Suprapubic skin (tissue), 4 donors: ENCODE measurements around the gene GALNT9. TPM values are rescaled to one million over a fixed set of nuclear protein-coding genes. Genes with fewer than 3 reads are reported as not detected.

Source experiments
- DNase-seq, 2 donors: peaks; one replicate each; pipeline ENCODE4 v3.0.0-alpha.2; 2019; ENCODE audit warnings: low spot score in 2 of 2
- H3K27ac ChIP-seq: fragments of 200-600 bp; sonication (generic); one replicate; pipeline ENCODE4 v1.5.1; 2019
- H3K27me3 ChIP-seq: fragments of 200-600 bp; sonication (generic); one replicate; pipeline ENCODE4 v1.5.1; 2019
- H3K36me3 ChIP-seq: fragments of 200-600 bp; sonication (generic); one replicate; pipeline ENCODE4 v1.5.1; 2019
- H3K4me1 ChIP-seq: fragments of 200-600 bp; sonication (generic); one replicate; pipeline ENCODE4 v1.5.1; 2019
- H3K4me3 ChIP-seq: fragments of 200-600 bp; sonication (generic); one replicate; pipeline ENCODE4 v1.5.1; 2019; ENCODE audit warnings: mild to moderate bottlenecking
- H3K9me3 ChIP-seq: fragments of 200-600 bp; sonication (generic); one replicate; pipeline ENCODE4 v1.5.1; 2019
- CTCF ChIP-seq, 2 donors: fragments of 200-600 bp in 1 of 2; fragments of 450-650 bp in 1 of 2; sonication (generic) in 1 of 2; IDR thresholded peaks; one replicate each; pipeline ENCODE4 v1.5.1; 2016 to 2019; ENCODE audit warnings: antibody characterized with exemption in 2 of 2, mild to moderate bottlenecking in 1 of 2, moderate library complexity in 1 of 2
- EP300 ChIP-seq: sonication (generic); formaldehyde crosslinking; IDR thresholded peaks from one replicate; pipeline ENCODE4 v1.6.1; 2017; ENCODE audit warnings: antibody characterized with exemption
- POLR2A ChIP-seq, 2 donors: fragments of 450-650 bp; IDR thresholded peaks; one replicate each; pipeline ENCODE4 v1.6.1; 2017; ENCODE audit warnings: antibody characterized with exemption in 2 of 2, mild to moderate bottlenecking in 2 of 2, moderate library complexity in 2 of 2
- POLR2AphosphoS5 ChIP-seq, 3 donors: sonication (generic); formaldehyde crosslinking; IDR thresholded peaks; one replicate each; pipeline ENCODE4 v1.6.1; 2017; ENCODE audit warnings: antibody characterized with exemption in 3 of 3
- WGBS: methylation state at CpG from one replicate; pipeline ENCODE4 v1.1.5; 2018; 5-methylcytosine and 5-hydroxymethylcytosine counted together
- total RNA-seq, 4 donors: library from RNA; depleted of rRNA; stranded (reverse); fragments of >200 nt; gene quantifications; one replicate each; pipeline ENCODE4 v1.1.0, GENCODE V29; 2016

GALNT9 gene
- total RNA-seq, 4 donors from 2014 or later, result not detected

- no peak for TF ChIP-seq EP300
- Histone ChIP-seq H3K4me3 (no peak overlapping the region), H3K27ac (no peak overlapping the region), H3K27me3 (peaks cover 93% of the 10 kb centered on the region), H3K9me3 (no peaks in the 10 kb centered on the region), H3K4me1 (peaks cover 6% of the 10 kb centered on the region), H3K36me3 (no peaks in the 10 kb centered on the region)
- WGBS, result 55% methylated on average over 19 of the region's 35 CpGs
- DNase-seq, result no peak
Measured at GRCh38 chr12:132173135-132174014, 156.0 kb downstream of the GALNT9 start.

GRCh38 chr12:132172619-132173018 is 156.8 kb downstream of the GALNT9 start:
- Histone ChIP-seq H3K4me1 (peaks cover 6% of the 10 kb centered on the region), H3K27me3 (peaks cover 95% of the 10 kb centered on the region), H3K9me3 (no peaks in the 10 kb centered on the region), H3K27ac (no peak overlapping the region), H3K4me3 (no peak overlapping the region), H3K36me3 (no peaks in the 10 kb centered on the region)
- 61% methylated on average over 6 of the region's 15 CpGs for WGBS
- TF ChIP-seq CTCF (IDR thresholded peaks at IDR 0.05) (no peak), POLR2A (IDR thresholded peaks at IDR 0.05) (no peak), POLR2AphosphoS5 (IDR thresholded peaks at IDR 0.05) (no peak), EP300 (no peak)
- DNase-seq, result no peak

- no peaks in the 10 kb centered on the region for H3K36me3 ChIP-seq
- no peak for DNase-seq
Measured at GRCh38 chr12:132171968-132172521, 157.3 kb downstream of the GALNT9 start.

GRCh38 chr12:132171293-132171967 is 158.0 kb downstream of the GALNT9 start:
- no peaks in the 10 kb centered on the region for H3K36me3 ChIP-seq
- H3K27me3 ChIP-seq, result peaks cover 84% of the 10 kb centered on the region
- H3K4me3 ChIP-seq, result no peak overlapping the region
- DNase-seq, result no peak
- H3K27ac ChIP-seq, result no peak overlapping the region
- peaks cover 6% of the 10 kb centered on the region for H3K4me1 ChIP-seq
- WGBS, result 55% methylated on average over 11 of the region's 24 CpGs
- no peak for TF ChIP-seq POLR2AphosphoS5 (IDR thresholded peaks at IDR 0.05)
- no peak for TF ChIP-seq EP300
- TF ChIP-seq CTCF (IDR thresholded peaks at IDR 0.05), result no peak
- no peak for TF ChIP-seq POLR2A (IDR thresholded peaks at IDR 0.05)
- H3K9me3 ChIP-seq, result no peaks in the 10 kb centered on the region

More at GRCh38 chr12:132171968-132172521, 157.3 kb downstream of the GALNT9 start:
- 89% methylated on average over 20 of the region's 28 CpGs for WGBS
- Histone ChIP-seq H3K9me3 (no peaks in the 10 kb centered on the region), H3K27me3 (peaks cover 90% of the 10 kb centered on the region), H3K4me1 (peaks cover 6% of the 10 kb centered on the region), H3K4me3 (no peak overlapping the region), H3K27ac (no peak overlapping the region)
- TF ChIP-seq EP300, result no peak

- H3K27ac ChIP-seq, result no peak overlapping the region
- peaks cover 3% of the 10 kb centered on the region for H3K4me1 ChIP-seq
- no peak overlapping the region for H3K4me3 ChIP-seq
- H3K9me3 ChIP-seq, result no peaks in the 10 kb centered on the region
- no peak for DNase-seq
- WGBS, result 87% methylated on average over 14 of the region's 33 CpGs
- TF ChIP-seq POLR2AphosphoS5 (IDR thresholded peaks at IDR 0.05) (no peak), POLR2A (IDR thresholded peaks at IDR 0.05) (no peak), EP300 (no peak), CTCF (IDR thresholded peaks at IDR 0.05) (no peak)
- H3K27me3 ChIP-seq, result peaks cover 77% of the 10 kb centered on the region
- no peaks in the 10 kb centered on the region for H3K36me3 ChIP-seq
Measured at GRCh38 chr12:132170637-132171292, 158.6 kb downstream of the GALNT9 start.
